ENCODE measurements around the gene SPRR2E.
"Not testable (repeated sequence)": the region's sequence is repeated elsewhere in the genome, so short reads cannot be mapped to it uniquely, and the experiment has no call there.

SPRR2E gene

GRCh38 chr1:153072806-153073726 lies 21.3 kb downstream of the SPRR2E start:
- no peak overlapping the region for H3K4me3 ChIP-seq (ENCODE audit: low read depth, low read length)
- no peak for DNase-seq (ENCODE audit: low read depth)

GRCh38 chr1:153071511-153071910 lies 22.8 kb downstream of the SPRR2E start, which contains the start of gene SPRR2B:
SPRR2B (minus strand) TSS chr1:153071611; CDS start chr1:153070839, 772 bp downstream.
- DNase-seq (ENCODE audit: low read depth): no peak
- no peak within 1 kb of the TSS for H3K4me3 ChIP-seq (ENCODE audit: low read depth, low read length)

GRCh38 chr1:153070243-153070642 lies 24.1 kb downstream of the SPRR2E start:
- H3K4me3 ChIP-seq (ENCODE audit: low read depth, low read length): no peak overlapping the region

GRCh38 chr1:153058826-153059784 lies 35.2 kb downstream of the SPRR2E start:
- DNase-seq (ENCODE audit: low read depth): no peak
- no peak overlapping the region for H3K4me3 ChIP-seq (ENCODE audit: low read depth, low read length)

More at GRCh38 chr1:153070243-153070642, 24.1 kb downstream of the SPRR2E start:
- no peak for DNase-seq (ENCODE audit: low read depth)

- DNase-seq (ENCODE audit: low read depth): no peak
- no peak overlapping the region for H3K4me3 ChIP-seq (ENCODE audit: low read depth, low read length)
These were observed 36.2 kb downstream of the SPRR2E start for GRCh38 chr1:153058154-153058553.

- no peak within 1 kb of the TSS for H3K4me3 ChIP-seq (ENCODE audit: low read depth, low read length)
- no peak for DNase-seq (ENCODE audit: low read depth)
These were observed 37.0 kb downstream of the SPRR2E start, which contains the start of gene SPRR2A for GRCh38 chr1:153057375-153057774. SPRR2A (minus strand) TSS chr1:153057512; CDS start chr1:153056735, 777 bp downstream.

- not testable (repeated sequence) for DNase-seq (ENCODE audit: low read depth); H3K4me3 ChIP-seq (ENCODE audit: low read depth, low read length)
These were observed 38.2 kb downstream of the SPRR2E start for GRCh38 chr1:153056111-153056510.

- DNase-seq (ENCODE audit: low read depth): no peak
- no peak overlapping the region for H3K4me3 ChIP-seq (ENCODE audit: low read depth, low read length)
These were observed 45.1 kb downstream of the SPRR2E start for GRCh38 chr1:153049211-153049610.

All from skeletal muscle cell (primary cell).